GM12865 (cell line): ENCODE results near the gene PYGB.

Experiments
- DNase-seq: peaks from one replicate; pipeline ENCODE4 v3.0.0; 2010; ENCODE audit warnings: low read depth
- H3K4me3 ChIP-seq: 2 replicates; pipeline ENCODE4 v1.5.1; 2011; ENCODE audit warnings: mild to moderate bottlenecking, low read depth, low read length, control low read depth
- CTCF ChIP-seq: IDR thresholded peaks from 2 replicates; pipeline ENCODE4 v1.5.1; 2011; ENCODE audit warnings: low read length, control low read depth, low read depth, inconsistent platforms; ENCODE audit not compliant: insufficient read depth; ENCODE audit errors: missing control alignments

Gene PYGB

GRCh38 chr20:25345721-25346120 is 97.8 kb downstream of the PYGB start:
- DNase-seq: no peak
- no peak overlapping the region for H3K4me3 ChIP-seq
- TF ChIP-seq CTCF: no peak

GRCh38 chr20:25346349-25346748 is 98.5 kb downstream of the PYGB start:
- no peak for DNase-seq
- no peak for TF ChIP-seq CTCF
- H3K4me3 ChIP-seq: no peak overlapping the region
